A673 (cell line): ENCODE measurements around the gene TBC1D5. TPM values are rescaled to one million over a fixed set of nuclear protein-coding genes. Genes with fewer than 3 reads are reported as not detected.

Experiments used
- BruUV-seq: library from RNA; stranded (reverse); fragments of 400-500 nt; replicated peaks from 2 replicates; lab custom pipeline; 2021; lab: Mats Ljungman, UMichigan
- CTCF ChIA-PET: fragments of 300-600 bp; sonication (Branson Sonifier 250); formaldehyde crosslinking; loops from one replicate; lab custom pipeline; 2022; ENCODE audit warnings: antibody characterized with exemption; lab: Charles Lee
- POLR2A ChIA-PET: fragments of 300-600 bp; sonication (Branson Sonifier 250); formaldehyde crosslinking; loops from one replicate; lab custom pipeline; 2022; ENCODE audit warnings: antibody characterized with exemption; ENCODE audit not compliant: low non-redundant PET; lab: Charles Lee
- DNase-seq: peaks from one replicate; pipeline ENCODE4 v3.0.0-alpha.2; 2015; ENCODE audit warnings: low spot score
- H3K27ac ChIP-seq: fragments of 200-600 bp; sonication (generic); 2 replicates; pipeline ENCODE4 v1.5.1; 2016; ENCODE audit warnings: mixed run types, low read depth, mild to moderate bottlenecking, mixed read lengths, antibody characterized with exemption, low read length; ENCODE audit not compliant: poor library complexity, severe bottlenecking
- H3K27me3 ChIP-seq: fragments of 200-600 bp; sonication (generic); replicated peaks from 2 replicates; pipeline ENCODE4 v1.6.1; 2017; ENCODE audit warnings: mixed run types, low read depth, mild to moderate bottlenecking, mixed read lengths, antibody characterized with exemption, low read length; ENCODE audit not compliant: insufficient read depth, poor library complexity
- H3K36me3 ChIP-seq: fragments of 200-600 bp; sonication (generic); 2 replicates; pipeline ENCODE4 v1.6.1; 2016; ENCODE audit warnings: mixed run types, mild to moderate bottlenecking, mixed read lengths, antibody characterized with exemption, low read length; ENCODE audit not compliant: insufficient read depth, poor library complexity, severe bottlenecking
- H3K4me1 ChIP-seq: fragments of 200-600 bp; sonication (generic); 2 replicates; pipeline ENCODE4 v1.6.1; 2017; ENCODE audit warnings: mixed run types, mild to moderate bottlenecking, mixed read lengths, antibody characterized with exemption, low read length; ENCODE audit not compliant: insufficient read depth, poor library complexity, severe bottlenecking
- H3K4me3 ChIP-seq: fragments of 200-600 bp; sonication (generic); 2 replicates; pipeline ENCODE4 v1.5.1; 2016; ENCODE audit warnings: low read depth, mixed run types, mild to moderate bottlenecking, mixed read lengths, low read length; ENCODE audit not compliant: poor library complexity, severe bottlenecking
- H3K9me3 ChIP-seq: fragments of 200-600 bp; sonication (generic); 2 replicates; pipeline ENCODE4 v1.6.1; 2016; ENCODE audit warnings: mixed run types, low read depth, mild to moderate bottlenecking, mixed read lengths, antibody characterized with exemption, low read length; ENCODE audit not compliant: poor library complexity, severe bottlenecking
- CTCF ChIP-seq: fragments of 300-800, 200-600 bp; sonication (generic); conservative IDR thresholded peaks from 2 replicates; pipeline ENCODE4 v1.5.1; 2017; ENCODE audit warnings: low read depth, mild to moderate bottlenecking, antibody characterized with exemption, low read length, moderate library complexity, mixed read lengths
- EZH2 ChIP-seq: fragments of 200-600 bp; sonication (generic); IDR thresholded peaks from 2 replicates; pipeline ENCODE4 v1.6.1; 2017; ENCODE audit warnings: borderline replicate concordance, low read depth, mild to moderate bottlenecking, mixed read lengths, antibody characterized with exemption, low read length; ENCODE audit not compliant: poor library complexity, severe bottlenecking
- intact Hi-C: fragments of 100-400 bp; cut with micrococcal nuclease; formaldehyde crosslinking; loops from one replicate; pipeline ENCODE4 v1.10.0; 2022; ENCODE audit not compliant: unreplicated experiment
- total RNA-seq: library from RNA; stranded (reverse); gene quantifications from 2 replicates; pipeline ENCODE4 v1.2.3, GENCODE V29; 2021

Gene TBC1D5
- total RNA-seq, 1 experiment from 2014 or later = 40.7 TPM

DNA sequence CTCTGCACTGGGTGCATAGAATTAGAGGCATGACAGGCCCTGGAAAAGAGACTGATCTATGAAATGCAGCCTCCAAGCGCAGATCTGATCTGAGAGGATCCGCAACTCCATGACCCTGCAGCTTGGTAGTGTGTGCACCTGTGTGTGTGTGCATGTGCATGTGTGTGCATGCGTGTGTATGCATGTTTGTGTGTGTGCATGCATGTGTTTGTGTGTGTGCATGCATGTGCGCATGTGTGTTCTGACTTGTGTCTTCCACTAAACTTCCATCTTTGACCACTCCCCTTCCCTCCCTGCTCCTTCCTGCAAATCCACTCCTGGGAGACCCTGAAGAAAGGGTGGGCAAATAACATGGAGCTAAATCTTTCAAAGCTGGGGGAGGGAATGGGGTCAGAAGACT is 600.7 kb downstream of the TBC1D5 start:
- H3K36me3 ChIP-seq = no peaks in the 10 kb centered on the region
- TF ChIP-seq CTCF (no peak), EZH2 (no peak)
- no peak for DNase-seq
- no peaks in the 10 kb centered on the region for H3K9me3 ChIP-seq
- no peak overlapping the region for H3K27ac ChIP-seq
- H3K27me3 ChIP-seq = no peaks in the 10 kb centered on the region
- H3K4me3 ChIP-seq = no peak overlapping the region
- CTCF ChIA-PET = no interaction called here
- intact Hi-C loops = no loop called here
- BruUV-seq = no TSS peak
- no peaks in the 10 kb centered on the region for H3K4me1 ChIP-seq
- POLR2A ChIA-PET = no interaction called here

DNA sequence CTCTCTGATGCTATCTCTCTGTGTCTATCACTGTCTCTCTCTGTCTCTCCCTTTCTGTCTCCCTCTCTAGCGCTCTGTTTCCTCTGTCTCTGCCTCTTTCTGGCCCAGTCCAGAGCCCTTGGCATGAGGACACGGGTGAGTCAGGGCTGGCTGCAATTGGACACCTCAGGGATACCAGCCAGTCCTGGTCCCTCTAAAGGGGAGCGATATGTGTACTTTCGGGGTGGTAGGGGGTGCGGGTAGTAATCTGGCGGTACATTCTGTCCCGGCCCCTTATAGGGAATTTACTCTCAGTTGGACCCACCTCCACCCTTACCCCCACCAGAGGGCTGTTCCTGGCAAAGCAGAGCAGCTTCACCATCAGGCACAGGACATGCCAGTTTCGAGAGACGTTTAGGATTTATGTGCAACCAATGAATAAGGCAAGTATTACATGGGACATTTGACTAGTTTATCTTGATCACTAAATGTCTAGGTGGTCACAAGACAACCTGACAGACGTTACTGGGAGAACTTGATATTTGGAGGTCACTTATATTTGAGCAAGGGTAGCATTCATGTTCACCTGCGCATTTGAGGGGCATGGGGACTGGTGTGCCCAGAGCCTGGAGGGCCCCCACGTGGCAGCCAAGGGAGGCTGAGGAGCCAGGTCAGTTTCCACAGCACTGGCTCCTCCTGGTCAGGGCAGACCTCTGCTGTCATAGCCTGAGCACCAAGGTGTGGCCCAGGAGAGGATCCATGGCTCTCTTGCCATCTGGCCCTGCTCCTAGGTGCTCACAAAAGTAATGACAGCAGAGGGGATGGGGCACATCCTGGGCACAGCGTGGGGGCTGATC is 601.5 kb downstream of the TBC1D5 start:
- ChIA-PET POLR2A (interaction anchor here (0.5 kb wide), 1 partner anchor 29 kb away, joined by 4 read pairs; no protein-coding TSS in a partner anchor), CTCF (no interaction called here)
- Histone ChIP-seq H3K27me3 (no peaks in the 10 kb centered on the region), H3K4me1 (no peaks in the 10 kb centered on the region), H3K9me3 (no peaks in the 10 kb centered on the region), H3K4me3 (no peak overlapping the region), H3K36me3 (no peaks in the 10 kb centered on the region), H3K27ac (no peak overlapping the region)
- TF ChIP-seq EZH2 (no peak), CTCF (no peak)
- no peak for DNase-seq
- intact Hi-C loops = no loop called here
- BruUV-seq = no TSS peak

DNA sequence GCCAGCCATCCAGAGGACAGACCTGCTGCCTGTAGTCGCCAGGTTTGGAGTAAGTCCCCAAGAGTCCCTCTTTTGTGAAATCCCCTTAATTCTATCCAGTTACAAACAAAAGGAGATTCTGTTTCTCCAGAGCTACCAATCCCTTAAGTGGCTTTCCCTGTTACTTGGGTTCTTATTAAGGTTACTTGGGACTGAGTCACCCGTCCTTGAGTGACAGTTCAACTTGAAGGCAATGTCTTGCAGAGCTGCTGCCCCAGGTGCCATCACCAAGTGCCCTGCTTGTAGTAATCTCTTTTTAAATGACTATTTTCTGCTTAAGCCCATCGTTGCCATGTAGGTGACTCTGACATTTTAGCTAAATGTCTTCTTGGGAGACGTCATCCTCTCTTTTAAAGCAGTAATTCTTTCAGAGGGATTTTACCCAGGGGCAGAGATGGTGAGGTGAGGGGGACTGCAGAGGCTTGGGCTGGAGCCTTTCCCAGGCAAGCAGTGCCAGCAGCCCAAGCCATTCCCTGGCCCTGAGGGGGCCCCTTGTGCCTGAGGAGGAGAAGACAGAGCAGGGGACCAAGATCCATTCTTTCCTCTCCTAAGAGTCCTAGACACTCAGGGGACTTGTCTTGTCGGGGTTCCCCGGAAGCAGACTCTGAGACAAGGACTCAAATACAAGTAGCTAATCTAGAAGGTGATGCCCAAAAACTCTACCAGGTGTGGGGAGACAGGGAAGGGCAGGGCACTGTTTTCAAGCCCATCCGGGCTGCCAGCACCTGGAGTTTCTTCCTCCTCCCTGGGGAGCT is 604.0 kb downstream of the TBC1D5 start:
- DNase-seq = no peak
- TF ChIP-seq CTCF (no peak), EZH2 (no peak)
- H3K4me3 ChIP-seq = no peak overlapping the region
- no TSS peak for BruUV-seq
- H3K4me1 ChIP-seq = no peaks in the 10 kb centered on the region
- POLR2A ChIA-PET = no interaction called here
- CTCF ChIA-PET = no interaction called here
- no peaks in the 10 kb centered on the region for H3K36me3 ChIP-seq
- intact Hi-C loops = no loop called here
- H3K27ac ChIP-seq = no peak overlapping the region
- H3K9me3 ChIP-seq = no peaks in the 10 kb centered on the region
- no peaks in the 10 kb centered on the region for H3K27me3 ChIP-seq
